HG02973 (cell line): ENCODE results near the gene TOB1.

ENCODE experiments used
- ATAC-seq: cut with Tn5 transposase; IDR thresholded peaks from one replicate; pipeline ENCODE4 v1.9.1; 2021; ENCODE audit warnings: moderate library complexity; ENCODE audit not compliant: unreplicated experiment

The TOB1 gene

GRCh38 chr17:50833510-50834428, 32.4 kb downstream of the TOB1 start:
- no peak for ATAC-seq

- ATAC-seq, result no peak
Observed at GRCh38 chr17:50832864-50833381, 33.2 kb downstream of the TOB1 start.

- no peak for ATAC-seq
Observed at GRCh38 chr17:50832267-50832863, 33.8 kb downstream of the TOB1 start.

- ATAC-seq, result no peak
Observed at GRCh38 chr17:50831471-50831928, 34.7 kb downstream of the TOB1 start.

- ATAC-seq, result no peak
Observed at GRCh38 chr17:50830994-50831393, 35.2 kb downstream of the TOB1 start.

DNA sequence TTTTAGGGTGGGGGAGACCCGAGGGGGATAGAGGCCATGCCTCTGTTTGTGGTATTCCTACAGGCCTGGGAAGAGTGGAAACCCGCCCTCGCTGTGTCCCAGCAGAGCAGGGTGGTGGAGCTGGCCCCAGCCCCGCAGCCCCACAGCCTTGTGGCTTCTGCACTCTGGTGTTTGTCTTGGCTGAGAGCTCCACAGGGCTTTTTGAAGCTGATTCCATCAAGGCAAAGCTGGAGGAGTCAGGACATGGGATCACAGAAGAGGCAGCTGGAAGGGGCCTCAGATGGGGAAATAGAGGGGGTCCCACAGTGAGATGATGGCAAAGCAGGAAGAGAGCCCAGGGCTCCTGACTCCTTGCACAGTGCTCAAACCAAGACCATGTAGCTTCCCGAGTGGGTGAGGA, 35.8 kb downstream of the TOB1 start:
- ATAC-seq, result no peak

- ATAC-seq, result no peak
Observed at GRCh38 chr17:50829332-50829731, 36.8 kb downstream of the TOB1 start.

DNA sequence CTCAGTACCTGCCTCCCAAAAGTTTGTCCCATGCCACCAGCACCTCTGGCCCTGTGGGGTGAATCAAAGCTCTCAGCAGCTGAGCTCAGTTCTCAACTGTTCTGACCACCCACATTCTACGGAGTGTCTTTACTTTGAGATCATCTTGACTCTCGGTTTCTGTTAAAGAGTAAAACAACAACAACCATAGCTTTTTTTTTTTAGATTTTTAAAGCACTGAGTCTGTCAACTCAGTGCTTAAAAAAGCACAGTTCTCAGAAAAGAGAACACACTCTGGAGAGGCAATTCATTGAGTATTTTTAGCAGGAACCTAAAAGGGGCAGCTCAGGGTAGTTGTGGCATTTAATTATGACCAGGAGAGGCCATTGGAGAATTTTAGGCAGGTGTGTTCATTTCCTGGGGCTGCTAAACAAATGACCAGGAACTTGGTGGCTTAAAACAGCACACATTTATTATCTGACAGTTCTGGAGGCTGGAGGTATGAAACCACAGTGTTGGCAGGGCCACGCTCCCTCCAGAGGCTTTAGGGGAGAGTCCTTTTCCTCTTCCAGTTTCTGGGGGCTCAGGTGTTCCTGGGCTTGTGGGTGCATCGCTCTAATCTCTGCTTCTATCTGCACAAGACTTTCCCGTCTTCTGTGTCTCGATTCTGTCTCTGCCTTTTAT, 37.5 kb downstream of the TOB1 start:
- no peak for ATAC-seq

GRCh38 chr17:50825188-50825587, 41.0 kb downstream of the TOB1 start:
- ATAC-seq, result no peak

DNA sequence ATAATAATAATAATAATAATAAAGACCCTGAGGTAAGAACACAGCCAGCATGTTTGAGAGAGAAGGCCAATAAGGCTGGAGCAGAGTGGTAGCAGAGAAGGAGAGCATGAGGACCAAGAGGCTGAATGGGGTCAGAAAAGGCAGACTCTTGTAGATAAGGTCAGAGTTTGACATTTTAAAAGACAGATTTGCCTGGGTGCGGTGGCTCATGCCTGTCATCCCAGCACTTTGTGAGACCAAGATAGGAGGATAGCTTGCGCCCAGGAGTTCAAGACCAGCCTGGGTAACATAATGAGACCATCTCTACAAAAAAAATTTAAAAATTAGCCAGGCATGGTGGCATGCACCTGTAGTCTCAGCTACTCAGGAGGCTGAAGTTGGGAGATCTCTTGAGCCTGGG, 41.7 kb downstream of the TOB1 start:
- no peak for ATAC-seq

DNA sequence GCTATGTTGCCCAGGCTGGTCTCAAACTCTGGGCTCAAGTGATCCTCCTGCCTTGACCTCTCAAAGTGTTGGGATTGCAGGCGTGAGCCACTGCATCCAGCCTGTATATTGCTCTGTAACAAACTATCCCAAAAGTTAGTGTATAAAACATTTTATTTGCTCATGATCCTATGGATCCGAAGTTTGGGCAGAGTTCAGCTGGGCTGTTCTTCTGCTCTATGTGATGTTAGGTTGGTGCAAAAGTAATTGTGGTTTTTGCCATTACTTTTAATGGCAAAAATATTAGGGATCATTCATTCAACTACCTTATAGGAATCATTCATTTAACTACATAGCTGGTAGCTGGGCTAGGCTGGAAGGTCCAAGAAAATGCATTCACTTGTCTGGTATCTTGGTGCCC, 43.6 kb downstream of the TOB1 start:
- ATAC-seq, result no peak

GRCh38 chr17:50820651-50821050, 45.5 kb downstream of the TOB1 start:
- ATAC-seq, result no peak

DNA sequence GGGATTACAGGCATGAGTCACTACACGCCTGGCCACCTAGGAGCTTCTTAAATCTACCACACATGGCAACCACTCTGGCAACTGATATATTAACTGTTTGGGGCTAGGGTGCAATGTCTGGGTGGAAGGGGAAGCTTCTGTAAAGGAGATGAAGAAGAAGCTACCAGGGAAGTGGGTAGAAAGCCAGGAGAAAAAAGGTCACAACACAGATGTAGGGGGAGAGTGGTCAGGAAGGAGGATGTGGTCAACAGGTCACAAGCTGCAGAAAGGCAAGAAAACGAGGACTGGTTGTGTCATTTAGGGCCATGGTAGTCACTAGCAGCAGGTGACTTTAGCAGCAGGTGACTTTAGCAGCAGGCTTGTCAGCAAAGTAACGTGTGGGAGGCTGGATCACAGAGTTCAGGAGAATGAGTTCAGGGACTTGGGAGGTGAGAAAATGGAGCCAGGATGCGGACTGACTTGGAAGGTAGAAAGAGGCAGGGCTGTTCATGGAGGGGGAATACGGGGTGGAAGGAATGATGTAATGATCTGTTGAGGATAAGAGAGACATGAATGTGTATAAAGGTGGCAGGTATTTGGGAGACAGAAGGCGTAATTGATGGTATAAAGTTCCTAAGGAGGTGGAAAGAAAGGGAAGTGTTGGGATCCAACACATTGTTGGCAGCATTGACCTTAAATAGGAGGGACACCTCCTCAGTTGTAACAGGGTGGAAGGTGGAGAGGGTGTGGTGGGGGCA, 47.1 kb downstream of the TOB1 start:
- no peak for ATAC-seq

DNA sequence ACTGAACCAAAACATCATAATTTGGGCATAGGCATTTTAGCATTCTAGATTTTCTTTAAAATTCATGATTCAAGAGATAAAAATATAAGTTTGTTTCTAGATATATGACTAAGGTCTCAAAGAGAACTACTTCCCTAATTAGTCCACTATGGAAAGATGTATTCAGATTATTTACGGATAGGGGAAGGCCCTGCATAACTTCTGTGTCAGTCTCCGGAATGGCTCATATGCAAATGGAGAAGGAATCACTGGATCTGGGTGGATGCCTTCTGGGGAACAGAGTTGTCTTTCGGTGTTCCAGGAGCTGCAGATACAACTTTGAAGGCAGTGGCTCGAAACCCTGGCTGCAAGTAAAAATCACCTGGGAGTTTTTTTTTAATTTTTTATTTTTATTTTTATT, 47.9 kb downstream of the TOB1 start:
- no peak for ATAC-seq

- no peak for ATAC-seq
Observed at GRCh38 chr17:50817838-50818237, 48.3 kb downstream of the TOB1 start.

- ATAC-seq, result no peak
Observed at GRCh38 chr17:50816771-50817751, 49.1 kb downstream of the TOB1 start.

GRCh38 chr17:50816271-50816670, 49.9 kb downstream of the TOB1 start:
- no peak for ATAC-seq

GRCh38 chr17:50815400-50815799, 50.8 kb downstream of the TOB1 start:
- no peak for ATAC-seq

- ATAC-seq, result no peak
Observed at GRCh38 chr17:50813583-50813982, 52.6 kb downstream of the TOB1 start.
